GM21447 (cell line): ENCODE data around the gene KSR2.

ENCODE experiments used
- ATAC-seq: cut with Tn5 transposase; IDR thresholded peaks from one replicate; pipeline ENCODE4 v1.9.1; 2021; ENCODE audit not compliant: unreplicated experiment

The KSR2 gene

DNA sequence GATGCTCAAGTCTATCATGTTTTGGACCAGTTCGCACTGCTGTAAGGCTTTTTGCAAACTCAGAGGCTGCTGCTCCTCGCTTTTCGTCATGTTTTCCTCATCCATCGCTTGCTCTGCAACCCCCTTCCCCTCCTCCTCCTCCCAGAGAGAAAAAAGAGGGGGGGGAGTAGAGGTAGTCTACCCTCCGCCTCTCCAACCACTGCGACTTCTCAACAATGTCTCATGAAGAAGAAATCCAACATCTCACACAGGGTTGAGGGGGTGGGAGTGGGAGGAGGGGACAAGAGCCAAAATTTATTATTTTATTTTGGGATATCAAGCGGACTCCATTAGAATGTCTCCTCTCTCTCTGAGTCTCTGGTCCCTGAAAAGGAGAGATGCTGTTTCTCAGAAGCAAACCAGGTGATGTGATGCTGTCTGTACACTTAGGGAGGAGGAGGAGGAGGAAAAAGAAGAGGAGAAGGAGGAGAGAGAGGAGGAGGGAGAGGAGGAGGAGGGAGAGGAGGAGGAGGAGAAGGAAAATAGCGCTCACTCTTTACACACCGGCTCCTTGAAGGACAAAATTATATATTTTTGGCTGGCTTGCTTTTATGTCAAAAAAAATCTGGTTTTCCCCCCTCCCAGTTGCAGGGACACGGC, 520 bp downstream of the KSR2 start:
- ATAC-seq = no peak

DNA sequence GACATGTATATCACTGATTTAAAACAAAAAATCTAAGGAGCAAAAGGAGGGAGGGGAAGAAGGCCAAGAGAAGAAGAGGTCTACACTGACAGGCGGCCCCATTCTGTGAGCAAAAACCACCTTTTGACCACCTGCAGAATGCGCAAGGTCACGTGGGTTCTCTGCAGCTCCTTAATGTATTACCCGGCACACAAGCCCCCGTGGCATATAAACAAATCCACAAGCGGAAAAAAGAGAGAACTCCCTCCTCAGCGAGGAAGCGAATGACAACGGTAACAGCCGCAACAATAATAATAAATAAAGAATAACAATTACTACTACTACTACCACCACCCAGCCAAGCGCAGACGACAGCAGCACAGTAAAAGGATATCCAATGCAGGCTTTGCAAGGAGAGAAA, 1.3 kb downstream of the KSR2 start:
- no peak for ATAC-seq

DNA sequence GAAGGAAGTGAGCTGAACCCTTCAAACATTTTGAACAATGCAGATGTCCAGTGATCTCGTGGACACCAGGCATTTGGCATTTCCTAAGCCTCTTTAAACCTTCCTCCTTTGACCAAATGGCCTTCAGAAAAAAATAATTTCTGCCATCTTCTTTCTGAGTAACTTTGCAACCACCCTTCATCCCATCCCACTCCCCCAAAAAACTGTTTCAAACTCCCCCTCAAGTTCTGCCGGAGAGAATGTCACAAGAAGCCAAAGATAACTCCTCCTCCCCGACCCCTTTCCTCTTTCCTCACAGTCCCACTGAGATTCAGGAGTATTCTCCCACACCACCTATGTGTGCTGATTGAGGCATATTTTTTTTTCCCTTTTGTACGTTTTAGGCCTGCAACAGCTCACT, 1.7 kb downstream of the KSR2 start:
- no peak for ATAC-seq

DNA sequence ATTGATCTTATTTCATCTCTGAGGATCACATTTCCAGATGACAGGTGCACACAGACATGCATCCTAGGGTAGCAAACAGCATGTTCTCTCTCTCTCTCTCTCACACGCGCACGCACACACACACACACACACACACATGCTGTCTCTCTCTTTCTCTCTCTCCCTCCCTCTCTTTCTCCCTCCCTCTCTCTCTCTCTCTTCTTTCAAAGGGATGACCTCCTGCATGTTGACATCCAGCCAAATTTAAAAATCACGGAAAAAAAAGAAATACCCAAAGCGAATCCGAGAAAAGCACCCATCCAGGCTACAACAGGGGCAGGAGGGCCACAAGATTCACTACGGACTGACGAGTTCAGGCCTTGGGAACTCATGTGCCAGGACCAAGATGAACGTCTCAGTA, 2.3 kb downstream of the KSR2 start:
- no peak for ATAC-seq

DNA sequence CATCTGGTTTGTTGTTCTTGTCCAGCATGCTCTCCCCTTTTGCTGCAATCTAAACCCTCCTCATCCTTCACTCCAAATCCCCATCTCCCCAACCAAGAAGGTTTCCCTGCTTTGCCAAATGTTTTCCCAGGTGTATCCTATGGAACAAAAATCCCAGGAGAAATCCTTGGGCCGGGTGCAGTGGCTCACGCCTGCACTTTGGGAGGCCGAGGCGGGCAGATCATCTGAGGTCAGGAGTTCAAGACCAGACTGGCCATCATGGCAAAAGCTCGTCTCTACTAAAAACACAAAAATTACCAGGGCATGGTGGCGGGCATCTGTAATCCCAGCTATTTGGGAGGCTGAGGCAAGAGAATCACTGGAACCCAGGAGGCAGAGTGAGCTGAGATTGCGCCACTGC, 5.0 kb downstream of the KSR2 start:
- ATAC-seq = no peak

DNA sequence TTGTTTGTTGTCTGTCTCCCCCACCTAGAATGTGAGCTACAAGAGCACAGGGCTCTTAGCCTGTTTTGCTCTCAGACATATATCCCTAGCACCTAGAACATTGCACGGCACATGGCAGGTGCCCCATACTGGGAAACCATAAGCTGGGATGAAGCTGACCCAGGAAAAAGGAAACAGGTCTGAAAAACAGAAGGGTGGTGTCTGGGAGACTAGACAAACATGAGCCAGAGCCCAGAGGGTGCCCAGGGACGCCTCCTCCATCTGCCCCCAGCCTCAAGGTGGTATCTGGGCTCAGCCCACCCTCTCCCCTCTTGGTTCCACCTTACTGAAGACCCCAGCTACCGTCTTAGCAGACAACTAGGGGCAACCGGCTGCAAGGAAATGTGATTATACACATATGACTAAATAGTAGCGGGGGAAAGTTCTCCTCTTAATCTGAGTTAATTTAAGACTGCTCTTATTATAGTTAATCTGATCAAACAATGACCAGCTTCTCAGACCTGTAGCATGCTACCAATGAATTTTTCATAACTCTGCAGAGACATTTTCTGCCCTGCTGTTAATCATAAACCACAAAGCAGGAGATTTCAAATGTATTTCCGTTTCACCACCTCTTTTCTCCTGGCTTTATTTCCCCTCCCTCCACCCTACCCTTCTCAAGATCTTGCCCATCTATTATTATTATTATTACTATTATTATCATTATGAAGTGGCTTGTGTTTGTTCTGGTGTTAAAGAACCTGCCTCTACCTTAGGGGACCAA, 31.9 kb downstream of the KSR2 start:
- no peak for ATAC-seq

DNA sequence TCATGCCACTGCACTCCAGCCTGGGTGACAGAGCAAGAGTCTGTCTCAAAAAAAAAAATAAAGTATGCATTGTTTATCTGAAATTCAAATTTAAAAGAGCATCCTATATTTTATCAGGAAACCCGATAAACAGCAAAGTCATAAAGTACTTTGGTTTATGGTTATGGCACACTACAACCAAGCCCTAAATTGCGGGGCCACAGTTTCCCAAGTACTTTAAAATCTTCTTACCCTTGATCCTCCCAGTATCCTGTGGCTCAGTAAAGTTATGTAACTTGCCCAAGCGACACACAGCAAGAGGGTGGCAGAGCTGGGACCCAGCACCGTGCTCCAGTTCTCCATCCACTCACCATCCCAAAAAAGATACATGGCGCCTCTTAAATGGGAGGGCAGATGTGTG, 35.2 kb downstream of the KSR2 start:
- ATAC-seq = no peak

DNA sequence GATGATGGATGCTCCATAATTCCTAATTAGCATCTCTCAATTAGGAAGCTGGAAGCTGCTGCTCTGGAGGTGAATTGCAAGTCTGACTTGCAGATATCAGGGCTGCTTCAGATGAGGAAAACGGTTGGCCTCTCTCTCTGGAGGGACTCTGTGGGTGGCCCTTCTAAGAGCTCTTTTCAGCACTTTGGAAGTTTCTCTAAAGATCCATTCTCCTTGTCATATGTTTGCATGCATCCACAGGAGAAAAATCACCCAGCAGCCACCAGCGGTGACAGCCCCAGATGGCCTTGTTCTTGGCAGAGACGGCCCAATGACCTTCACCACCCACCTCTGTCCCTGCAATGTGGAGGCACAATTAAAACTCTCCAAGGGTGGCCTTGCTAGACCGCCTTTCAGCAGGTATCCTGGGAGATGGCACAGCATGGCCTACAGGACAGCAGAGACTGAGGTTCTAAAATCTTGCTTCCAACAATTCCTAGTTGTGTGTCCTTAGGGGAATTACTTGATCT, 42.3 kb downstream of the KSR2 start:
- ATAC-seq = no peak

DNA sequence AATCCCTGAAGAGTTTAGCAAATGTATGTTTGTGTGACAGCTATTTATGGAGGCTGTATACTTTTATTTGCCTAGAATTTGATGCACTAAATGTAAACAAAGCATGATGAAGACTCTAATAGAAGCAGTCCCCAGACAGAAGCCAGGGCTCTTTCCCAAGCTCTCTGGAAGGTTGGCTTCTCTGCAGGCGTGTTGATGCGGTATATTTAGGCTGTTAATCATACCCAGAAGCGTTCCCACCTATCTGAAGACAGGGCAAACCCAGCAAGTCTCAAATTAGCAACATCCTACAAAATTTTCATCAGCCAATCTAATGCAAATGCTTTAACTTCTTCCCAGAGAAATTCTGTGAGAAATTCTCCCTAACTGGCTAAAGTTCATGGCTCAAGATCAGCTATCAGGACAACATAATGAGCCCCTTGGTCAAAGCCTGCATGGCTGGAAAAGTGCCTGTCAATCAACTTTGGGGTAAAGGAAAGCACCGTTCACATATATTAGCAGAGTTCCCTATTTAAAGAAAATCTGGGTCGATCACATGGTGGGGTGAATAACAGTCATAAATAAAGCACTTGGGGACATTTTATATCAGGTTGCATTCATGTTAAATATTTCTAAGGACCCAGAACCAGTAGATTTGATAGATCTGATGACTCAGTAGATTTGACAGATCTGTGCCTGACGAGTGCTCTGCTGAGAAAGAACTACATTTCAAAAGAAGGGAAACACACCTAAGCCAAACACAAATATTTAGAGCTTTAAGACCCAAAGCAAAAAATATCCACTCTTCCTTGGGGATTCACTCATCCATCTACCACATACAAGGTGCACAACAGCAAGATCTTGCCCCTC, 46.6 kb downstream of the KSR2 start:
- ATAC-seq = no peak

DNA sequence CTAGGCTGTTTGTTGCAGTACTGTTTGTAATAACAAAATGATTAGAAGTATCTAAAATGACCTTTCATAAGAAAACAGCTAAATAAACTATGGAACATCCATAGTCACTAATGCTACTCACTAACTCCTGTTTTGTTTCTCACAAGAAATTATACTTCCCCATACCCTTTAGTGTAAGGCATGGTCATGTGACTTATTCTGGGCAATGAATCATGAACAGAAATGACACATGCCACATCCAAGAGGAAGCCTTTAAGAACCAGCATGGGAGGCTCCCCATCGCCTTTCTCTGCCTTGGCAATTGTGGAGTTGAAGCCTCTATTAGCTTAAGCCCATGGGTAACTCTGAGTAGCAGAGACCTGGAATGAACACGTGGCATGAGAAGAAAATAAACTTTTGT, 49.3 kb downstream of the KSR2 start:
- no peak for ATAC-seq

DNA sequence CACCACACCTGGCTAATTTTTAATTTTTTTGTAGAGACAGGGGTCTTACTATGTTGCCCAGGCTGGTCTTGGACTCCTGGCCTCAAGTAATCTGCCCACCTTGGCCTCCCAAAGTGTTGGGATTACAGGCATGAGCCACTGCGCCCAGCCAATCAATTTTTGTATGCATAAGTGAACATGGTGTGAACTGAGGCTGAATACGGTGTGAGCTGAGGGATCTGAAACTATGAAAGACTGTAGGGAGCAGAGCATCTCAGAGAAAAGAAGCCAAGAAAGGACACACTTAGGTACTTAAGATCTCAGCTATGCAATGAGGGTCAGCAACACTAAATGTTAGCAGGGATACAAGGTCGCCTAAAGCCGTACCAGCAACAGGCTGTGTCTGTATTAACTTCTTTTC, 54.1 kb downstream of the KSR2 start:
- ATAC-seq = no peak

DNA sequence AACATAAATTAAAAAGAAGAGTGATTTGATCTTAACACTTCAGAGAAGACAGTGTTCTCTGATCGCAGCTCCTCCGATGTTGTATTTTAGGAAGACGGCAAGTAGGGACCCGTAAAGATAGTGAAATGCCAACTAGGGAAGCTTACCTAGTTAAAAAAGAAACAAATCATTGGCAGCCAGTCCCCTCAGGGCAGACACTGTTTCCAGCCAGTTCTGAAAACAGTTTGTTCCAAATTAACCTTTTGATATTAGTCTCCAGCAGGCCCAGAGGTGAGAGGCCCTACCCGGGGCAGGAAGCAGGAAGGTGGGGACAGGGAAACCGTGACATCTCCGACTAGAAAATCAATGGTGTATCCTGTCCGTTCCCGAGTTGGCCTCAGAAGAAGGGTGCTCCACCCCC, 56.0 kb downstream of the KSR2 start:
- no peak for ATAC-seq

DNA sequence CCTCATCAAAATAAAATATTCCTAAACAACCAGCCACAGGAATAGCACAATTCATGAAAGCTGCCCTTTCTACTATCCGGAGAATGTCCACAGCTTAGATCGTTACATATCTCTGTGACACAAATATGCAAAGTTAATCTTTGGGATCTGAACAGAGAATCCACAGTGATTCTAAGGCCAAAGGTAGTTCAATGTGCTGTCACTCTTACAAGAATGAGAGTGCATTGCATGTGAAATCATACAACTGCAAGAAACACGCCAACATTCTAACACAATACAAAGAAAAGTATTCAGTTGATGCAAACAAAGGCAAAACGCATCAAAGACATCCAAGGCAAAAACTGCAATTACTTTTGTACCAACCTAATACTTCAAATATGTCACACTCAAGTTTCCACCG, 60.4 kb downstream of the KSR2 start:
- ATAC-seq = no peak

DNA sequence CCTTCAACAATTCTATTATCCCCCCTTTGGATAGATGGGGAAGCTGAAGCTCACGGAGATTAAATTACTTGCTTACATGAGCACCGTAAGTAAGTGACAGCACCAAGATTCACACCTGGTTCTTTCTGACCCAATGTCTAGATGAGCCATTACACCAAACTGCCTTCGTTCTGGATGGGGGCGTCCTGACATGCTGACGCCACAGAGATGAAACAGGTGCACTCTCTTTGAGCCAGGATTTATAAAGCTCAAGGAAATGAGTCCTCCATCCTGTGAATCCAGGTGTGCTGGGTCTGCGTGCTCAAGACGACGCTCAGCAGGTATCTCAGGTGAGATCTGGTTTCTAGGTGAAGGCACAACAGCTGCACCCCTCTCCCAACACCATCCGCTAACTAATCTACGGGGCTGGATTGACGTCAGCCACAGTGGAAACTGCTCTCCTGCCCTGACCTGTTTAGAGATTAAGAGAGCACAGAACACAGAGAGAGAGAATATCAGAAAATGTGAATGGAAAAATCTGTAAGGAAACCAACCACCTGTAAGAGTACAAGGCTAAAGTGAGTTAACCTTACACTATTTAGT, 61.6 kb downstream of the KSR2 start:
- ATAC-seq = no peak

DNA sequence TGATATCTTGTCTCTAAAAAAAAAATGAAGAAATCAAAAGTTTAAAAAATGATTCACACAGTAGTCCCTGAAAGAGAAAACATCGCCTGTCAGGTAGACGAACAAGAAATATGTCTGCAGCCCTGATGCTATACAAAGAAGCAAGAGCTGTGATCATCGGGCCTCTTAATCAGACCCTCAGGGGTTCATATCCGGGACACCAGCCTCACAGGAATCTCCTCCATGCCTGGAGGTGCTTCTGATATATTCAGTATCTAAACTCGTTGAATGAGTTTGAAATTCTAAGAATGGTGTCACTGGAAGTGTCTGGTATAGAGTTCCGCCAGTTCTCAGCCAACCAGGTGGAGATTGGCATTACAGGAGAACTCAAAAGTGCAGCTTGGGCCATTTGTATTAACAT, 64.7 kb downstream of the KSR2 start:
- ATAC-seq = no peak

DNA sequence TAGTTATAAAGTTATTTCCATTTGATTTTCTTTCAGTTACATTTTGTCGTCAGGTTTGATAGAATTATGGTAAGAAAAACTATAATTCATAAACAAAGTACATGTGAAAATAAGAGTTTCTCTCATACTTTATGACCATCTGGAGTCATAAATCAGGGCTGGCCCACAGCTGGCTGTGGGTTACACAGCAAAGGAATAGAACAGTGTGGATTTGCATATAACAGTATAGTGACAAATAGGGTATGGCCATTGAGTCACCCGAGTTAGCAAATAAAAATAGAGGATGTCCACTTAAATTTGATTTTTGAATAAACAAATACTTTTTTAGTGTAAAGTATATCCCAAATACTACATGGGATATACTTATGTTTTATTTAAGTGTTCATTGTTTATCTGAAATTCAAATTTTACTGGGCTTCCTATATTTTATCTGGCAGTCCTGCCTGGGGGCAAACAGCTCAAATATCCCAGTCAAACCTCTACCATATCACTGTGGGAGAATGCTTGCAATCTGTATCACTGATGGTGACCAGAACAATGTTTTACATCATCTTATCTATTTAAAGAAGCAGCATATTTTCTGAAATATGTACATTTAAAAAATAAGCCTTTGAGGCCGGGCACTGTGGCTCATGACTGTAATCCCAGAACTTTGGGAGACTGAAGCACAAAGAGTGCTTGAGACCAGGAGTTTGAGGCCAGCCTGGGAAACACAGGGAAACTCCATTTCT, 65.5 kb downstream of the KSR2 start:
- ATAC-seq = no peak

DNA sequence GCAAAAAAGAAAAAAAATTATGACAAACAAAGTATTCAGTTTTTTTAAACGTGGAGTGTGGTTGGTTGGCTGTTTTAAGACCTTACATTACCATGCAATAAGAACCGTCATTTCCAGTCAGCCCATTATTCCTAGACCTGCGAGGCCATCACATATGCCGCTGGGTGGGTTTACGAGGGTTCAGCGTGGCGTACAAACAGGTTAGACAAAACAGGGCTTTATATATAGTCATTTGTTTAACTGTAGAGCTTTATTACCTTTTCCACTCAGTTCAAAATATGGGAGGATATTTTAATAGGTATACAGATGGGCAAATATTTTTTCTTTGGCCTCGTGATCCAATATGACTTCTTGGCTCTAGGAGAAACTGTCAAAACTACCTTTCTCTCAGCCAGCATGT, 67.2 kb downstream of the KSR2 start:
- no peak for ATAC-seq

DNA sequence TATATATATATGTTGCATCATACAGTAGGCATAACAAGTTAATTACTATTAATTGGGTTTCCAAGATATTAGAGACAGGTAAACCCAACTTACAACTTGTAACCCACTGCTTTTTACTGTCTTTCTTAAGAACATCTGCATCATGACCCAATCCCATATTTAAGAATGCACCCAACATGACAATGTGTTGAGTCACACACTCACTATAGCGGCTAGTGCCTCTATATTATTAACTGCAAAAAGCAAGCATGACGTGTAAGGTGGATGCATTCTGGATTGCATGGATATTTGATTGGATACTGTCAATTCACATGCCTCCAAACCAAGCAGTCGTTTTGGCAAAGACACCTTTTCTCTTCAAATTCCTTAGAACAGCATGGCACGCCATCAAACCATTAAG, 68.2 kb downstream of the KSR2 start:
- no peak for ATAC-seq

DNA sequence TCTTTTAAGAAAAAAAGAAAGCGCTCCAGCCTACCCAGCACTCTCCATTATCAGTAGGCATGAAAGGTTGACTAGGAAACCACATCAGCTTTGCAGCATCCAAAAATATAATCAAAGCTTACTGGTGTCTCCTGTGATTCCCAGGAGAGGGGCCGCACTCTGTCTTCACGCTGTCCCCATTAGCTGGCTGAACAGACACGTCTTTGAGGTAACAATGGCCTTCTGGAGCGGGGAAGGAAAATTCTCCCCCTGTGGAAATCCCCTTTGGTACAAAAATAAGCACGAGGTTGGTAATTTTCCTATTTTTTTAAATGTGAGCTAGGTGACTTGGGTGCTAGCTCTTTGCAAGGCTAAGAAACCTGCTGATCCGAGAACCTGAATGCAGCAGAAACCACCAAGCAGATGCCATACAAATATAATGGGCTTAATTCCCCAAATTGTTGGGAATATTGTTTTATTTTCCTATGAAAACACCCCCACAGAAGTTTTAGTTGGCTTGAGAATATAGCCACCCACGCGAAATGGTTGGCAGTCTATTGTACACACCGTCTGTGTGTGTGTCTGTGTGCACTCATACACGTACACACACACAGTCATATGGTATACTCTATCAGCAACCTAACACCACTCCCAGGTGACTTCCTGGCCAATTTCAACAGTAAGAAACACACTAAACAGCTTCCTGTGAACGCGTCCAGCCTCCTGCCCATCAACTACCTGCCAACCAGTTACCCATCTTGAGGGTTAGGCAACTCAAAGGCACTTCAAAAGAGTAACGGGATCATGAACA, 71.2 kb downstream of the KSR2 start:
- ATAC-seq = no peak

DNA sequence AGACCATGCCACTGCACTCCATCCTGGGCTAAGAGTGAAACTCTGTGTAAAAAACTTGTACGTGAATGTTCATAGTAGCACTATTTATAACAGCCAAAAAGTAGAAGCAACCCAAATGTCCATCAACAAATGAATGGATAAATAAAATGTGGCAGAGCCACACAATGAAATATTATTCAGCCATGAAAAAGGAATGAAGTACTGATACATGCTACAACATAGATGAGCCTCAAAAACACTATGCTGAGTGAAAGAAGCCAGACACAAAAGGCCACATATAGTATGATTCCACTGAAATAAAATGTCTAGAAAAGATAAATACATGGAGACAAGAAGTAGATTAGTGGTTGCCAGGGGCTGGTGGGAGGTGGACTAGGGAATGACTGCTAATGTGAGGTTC, 72.8 kb downstream of the KSR2 start:
- ATAC-seq = no peak
